HCT116 (cell line): ENCODE data around the gene TRRAP. TPM values are rescaled to one million over a fixed set of nuclear protein-coding genes. Genes with fewer than 3 reads are reported as not detected.

Source experiments
- ATAC-seq: fragments of 200-7000 bp; cut with Tn5 transposase; 2 replicates; pipeline ENCODE4 v1.9.1; 2020; ENCODE audit warnings: mild to moderate bottlenecking, moderate library complexity
- BruUV-seq: library from RNA; stranded (reverse); fragments of 400-500 nt; replicated peaks from 2 replicates; lab custom pipeline; 2021; lab: Mats Ljungman, UMichigan
- CTCF ChIA-PET: fragments of 300-600 bp; sonication (Branson Sonifier 250); formaldehyde crosslinking; loops from one replicate; lab custom pipeline; 2021; ENCODE audit warnings: antibody characterized with exemption; lab: Charles Lee
- POLR2A ChIA-PET: fragments of 300-600, 350-600 bp; sonication (Branson Sonifier 250); formaldehyde crosslinking; loops from one replicate; lab custom pipeline; 2021; ENCODE audit warnings: antibody characterized with exemption; lab: Charles Lee
- RAD21 ChIA-PET, 2 experiments: fragments of 300-600 bp; sonication (Branson Sonifier 250); formaldehyde crosslinking; loops; one replicate each; lab custom pipeline; 2023; ENCODE audit warnings: low total read pairs in 2 of 2; ENCODE audit not compliant: uncharacterized antibody in 2 of 2, unreplicated experiment in 2 of 2, low non-redundant PET in 1 of 2; lab: Charles Lee
- DNase-seq: peaks from one replicate; pipeline ENCODE4 v3.0.0-alpha.2; 2010; ENCODE audit warnings: low read depth, low spot score
- H2AFZ ChIP-seq: fragments of 200-600 bp; shearing (Covaris generic), sonication (generic); 2 replicates; pipeline ENCODE4 v1.6.1; 2017; ENCODE audit warnings: low read depth, mixed run types, mixed read lengths, antibody characterized with exemption, low read length; ENCODE audit not compliant: poor library complexity, severe bottlenecking
- H3K27ac ChIP-seq: 2 replicates; pipeline ENCODE4 v1.5.1; 2012; ENCODE audit warnings: low read depth, low read length
- H3K27me3 ChIP-seq: fragments of 200-600 bp; sonication (generic); 2 replicates; pipeline ENCODE4 v1.6.1; 2016; ENCODE audit warnings: mixed run types, low read length, mixed read lengths; ENCODE audit not compliant: insufficient read depth
- H3K36me3 ChIP-seq, 2 experiments: fragments of 200-500 bp in 1 of 2; fragments of 200-600 bp in 1 of 2; sonication (Bioruptor generic) in 1 of 2; sonication (generic) in 1 of 2; 2 replicates each; pipeline versions ENCODE4 v1.5.1 to v1.6.1; 2014 to 2016; ENCODE audit warnings: low read length in 2 of 2, inconsistent platforms in 1 of 2, mixed read lengths in 1 of 2, mixed run types in 1 of 2; ENCODE audit not compliant: insufficient read depth in 2 of 2, control insufficient read depth in 1 of 2
- H3K4me1 ChIP-seq, 2 experiments: fragments of 200-600 bp in 1 of 2; sonication (generic) in 1 of 2; 2 replicates each; pipeline versions ENCODE4 v1.5.1 to v1.6.1; 2012 to 2017; ENCODE audit warnings: low read length in 2 of 2, inconsistent platforms in 1 of 2, mild to moderate bottlenecking in 1 of 2, mixed read lengths in 1 of 2, mixed run types in 1 of 2, moderate library complexity in 1 of 2; ENCODE audit not compliant: insufficient read depth in 2 of 2, control insufficient read depth in 1 of 2
- H3K4me2 ChIP-seq: fragments of 200-600 bp; sonication (generic); 2 replicates; pipeline ENCODE4 v1.6.1; 2017; ENCODE audit warnings: mixed run types, low read length, mixed read lengths
- H3K4me3 ChIP-seq, 2 experiments: fragments of 200-600 bp in 1 of 2; sonication (generic) in 1 of 2; replicated peaks in 1 of 2; 2 replicates each; pipeline ENCODE4 v1.5.1; 2011 to 2016; ENCODE audit warnings: low read length in 2 of 2, control low read depth in 1 of 2, low read depth in 1 of 2, mild to moderate bottlenecking in 1 of 2, mixed read lengths in 1 of 2, mixed run types in 1 of 2
- H3K79me2 ChIP-seq: fragments of 200-600 bp; sonication (generic); 2 replicates; pipeline ENCODE4 v1.6.1; 2017; ENCODE audit warnings: mild to moderate bottlenecking, mixed run types, low read length, moderate library complexity, mixed read lengths; ENCODE audit not compliant: insufficient read depth
- H3K9ac ChIP-seq: fragments of 200-600 bp; sonication (generic); 2 replicates; pipeline ENCODE4 v1.6.1; 2016; ENCODE audit warnings: low read length, mixed read lengths
- H3K9me2 ChIP-seq: fragments of 200-600 bp; sonication (generic), shearing (Covaris generic); 2 replicates; pipeline ENCODE4 v1.6.1; 2017; ENCODE audit warnings: mixed run types, mild to moderate bottlenecking, moderate library complexity; ENCODE audit not compliant: insufficient read depth
- H3K9me3 ChIP-seq, 2 experiments: fragments of 200-500 bp in 1 of 2; fragments of 200-600 bp in 1 of 2; sonication (Bioruptor generic) in 1 of 2; sonication (generic) in 1 of 2; 2 replicates each; pipeline ENCODE4 v1.6.1; 2014 to 2017; ENCODE audit warnings: low read length in 2 of 2, mixed read lengths in 2 of 2, inconsistent platforms in 1 of 2, low read depth in 1 of 2, mild to moderate bottlenecking in 1 of 2, mixed run types in 1 of 2, moderate library complexity in 1 of 2; ENCODE audit not compliant: control insufficient read depth in 1 of 2, insufficient read depth in 1 of 2
- H4K20me1 ChIP-seq: fragments of 200-600 bp; sonication (generic), shearing (Covaris generic); 2 replicates; pipeline ENCODE4 v1.6.1; 2017; ENCODE audit warnings: mixed run types, mild to moderate bottlenecking, moderate library complexity; ENCODE audit not compliant: insufficient read depth
- ATF3 ChIP-seq: IDR thresholded peaks from 2 replicates; pipeline ENCODE4 v1.6.1; 2012
- ELF1 ChIP-seq: IDR thresholded peaks from 2 replicates; pipeline ENCODE4 v1.6.1; 2012; ENCODE audit warnings: low read depth, borderline replicate concordance
- EZH2phosphoT487 ChIP-seq: fragments of 200-600 bp; IDR thresholded peaks from 2 replicates; pipeline ENCODE4 v1.6.1; 2018; ENCODE audit warnings: antibody characterized with exemption, borderline replicate concordance
- FOSL1 ChIP-seq: IDR thresholded peaks from 2 replicates; pipeline ENCODE4 v1.6.1; 2012; ENCODE audit warnings: low read depth
- JUND ChIP-seq: IDR thresholded peaks from 2 replicates; pipeline ENCODE4 v1.6.1; 2012
- POLR2A ChIP-seq: IDR thresholded peaks from 2 replicates; pipeline ENCODE4 v1.7.0; 2011; ENCODE audit warnings: borderline replicate concordance; ENCODE audit not compliant: insufficient read depth, insufficient read length; ENCODE audit errors: extremely low read depth
- POLR2AphosphoS5 ChIP-seq: IDR thresholded peaks from 2 replicates; pipeline ENCODE4 v1.6.1; 2011; ENCODE audit warnings: mild to moderate bottlenecking, low read depth, low read length, moderate library complexity
- RAD21 ChIP-seq: IDR thresholded peaks from 2 replicates; pipeline ENCODE4 v1.6.1; 2012; ENCODE audit warnings: low read depth, mild to moderate bottlenecking
- REST ChIP-seq: IDR thresholded peaks from 2 replicates; pipeline ENCODE4 v1.6.1; 2012; ENCODE audit warnings: low read depth
- SP1 ChIP-seq: IDR thresholded peaks from 2 replicates; pipeline ENCODE4 v1.6.1; 2012; ENCODE audit warnings: low read depth
- TCF7L2 ChIP-seq: IDR thresholded peaks from 2 replicates; pipeline ENCODE4 v1.7.0; 2011; ENCODE audit warnings: borderline replicate concordance, inconsistent platforms; ENCODE audit not compliant: insufficient read depth, insufficient read length; ENCODE audit errors: extremely low read depth
- ZBTB33 ChIP-seq: IDR thresholded peaks from 2 replicates; pipeline ENCODE4 v1.6.1; 2011; ENCODE audit warnings: mild to moderate bottlenecking, low read length, moderate library complexity; ENCODE audit not compliant: insufficient replicate concordance; ENCODE audit errors: extremely low read depth
- ZFX ChIP-seq: fragments of 450-650 bp; IDR thresholded peaks from 2 replicates; pipeline ENCODE4 v1.6.1; 2017
- intact Hi-C: fragments of 100-400 bp; cut with micrococcal nuclease; formaldehyde crosslinking; loops from 2 replicates; pipeline ENCODE4 v1.10.0; 2022
- total RNA-seq: library from RNA; stranded (reverse); gene quantifications from one replicate; pipeline ENCODE4 v1.2.1, GENCODE V29; 2021; ENCODE audit not compliant: unreplicated experiment
- TF ChIP-seq, protein P1 (sequence below): IDR thresholded peaks from 2 replicates; pipeline ENCODE4 v1.6.1; 2012

The TRRAP gene
- total RNA-seq, 1 experiment from 2014 or later: 44.5 TPM

DNA sequence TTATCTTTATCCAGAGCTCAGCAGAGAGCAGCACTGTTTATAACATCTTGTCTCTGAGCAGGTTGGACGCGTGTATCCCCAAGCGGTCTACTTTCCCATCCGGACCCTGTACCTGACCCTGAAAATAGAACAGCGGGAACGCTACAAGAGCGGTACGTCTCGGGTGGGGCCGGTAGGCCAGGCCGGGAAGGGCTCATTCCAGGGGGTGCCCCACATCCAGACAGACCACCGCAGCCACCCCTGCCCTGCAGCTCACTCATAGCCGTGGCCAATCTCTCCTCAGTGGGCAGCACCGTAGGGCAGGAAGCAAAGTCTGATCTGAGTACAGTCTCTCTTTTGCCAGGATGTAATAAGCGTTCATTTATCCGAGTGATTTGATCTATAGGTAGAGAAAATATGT, 113.7 kb downstream of the TRRAP start:
- TF ChIP-seq SP1 (no peak), EZH2phosphoT487 (no peak)
- CTCF ChIA-PET: no interaction called here
- H3K79me2 ChIP-seq: no peaks in the 10 kb centered on the region
- intact Hi-C loops: no loop called here
- DNase-seq (no peak), ATAC-seq (no peak)
- no peaks in the 10 kb centered on the region for H4K20me1 ChIP-seq
- H3K4me3 ChIP-seq: no peak overlapping the region
- no peaks in the 10 kb centered on the region for H3K4me1 ChIP-seq
- H3K9ac ChIP-seq: no peak overlapping the region
- BruUV-seq: no TSS peak
- no peaks in the 10 kb centered on the region for H3K27me3 ChIP-seq
- no peaks in the 10 kb centered on the region for H3K9me2 ChIP-seq
- no peak overlapping the region for H2AFZ ChIP-seq
- peaks cover 44 to 58% of the 10 kb centered on the region in 2 experiments for H3K36me3 ChIP-seq
- H3K4me2 ChIP-seq: no peak overlapping the region
- H3K27ac ChIP-seq: no peak overlapping the region
- RAD21 ChIA-PET: no interaction called here
- POLR2A ChIA-PET: no interaction called here
- no peaks in the 10 kb centered on the region for H3K9me3 ChIP-seq

DNA sequence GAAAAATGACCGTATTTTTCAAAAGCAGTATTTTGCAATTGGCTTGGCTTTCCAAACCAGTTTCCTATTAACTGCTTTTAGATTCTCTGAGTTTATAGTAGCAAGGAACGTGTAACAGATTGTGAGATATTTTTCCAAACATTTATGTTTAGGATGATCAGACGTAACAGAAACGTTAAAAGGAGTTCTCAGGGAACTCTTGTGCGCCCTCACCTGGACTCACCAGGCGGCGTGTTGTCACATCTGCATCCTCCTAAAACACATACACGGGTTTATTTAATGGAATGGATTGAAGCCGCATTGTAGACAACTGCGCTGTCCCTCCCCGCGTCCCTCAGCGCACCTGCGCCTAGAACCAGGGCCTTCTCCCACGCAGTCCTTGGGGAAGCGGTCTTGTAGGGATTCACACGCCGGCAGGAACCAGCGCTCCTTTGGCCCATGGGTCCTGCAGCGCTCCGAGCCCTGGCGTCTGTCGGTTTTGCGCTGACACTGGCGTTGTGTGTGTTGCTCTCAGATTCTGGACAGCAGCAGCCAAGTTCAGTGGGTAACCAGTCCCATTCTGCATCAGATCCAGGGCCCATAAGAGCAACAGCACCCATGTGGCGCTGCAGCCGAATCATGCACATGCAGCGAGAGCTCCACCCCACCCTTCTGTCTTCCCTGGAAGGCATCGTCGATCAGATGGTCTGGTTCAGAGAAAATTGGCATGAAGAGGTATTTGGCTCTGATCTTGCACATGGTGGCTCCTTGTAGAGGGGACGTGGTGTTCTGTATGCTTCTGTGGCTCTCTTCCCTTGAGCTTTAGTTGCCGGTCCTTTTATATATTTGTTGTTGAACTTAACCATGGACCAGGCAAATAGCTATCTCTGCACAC, 114.9 kb downstream of the TRRAP start:
- ATAC-seq (no peak; the same call in 1 of the 2 replicates), DNase-seq (no peak)
- ChIA-PET CTCF (no interaction called here), RAD21 (no interaction called here), POLR2A (no interaction called here)
- Histone ChIP-seq H3K27me3 (no peaks in the 10 kb centered on the region), H3K4me2 (no peak overlapping the region), H2AFZ (no peak overlapping the region), H4K20me1 (no peaks in the 10 kb centered on the region), H3K27ac (no peak overlapping the region), H3K79me2 (no peaks in the 10 kb centered on the region), H3K9me2 (no peaks in the 10 kb centered on the region), H3K36me3 (peaks cover 43 to 59% of the 10 kb centered on the region in 2 experiments), H3K4me1 (no peaks in the 10 kb centered on the region), H3K9ac (no peak overlapping the region), H3K4me3 (no peak overlapping the region), H3K9me3 (no peaks in the 10 kb centered on the region)
- no TSS peak for BruUV-seq
- intact Hi-C loops: no loop called here
- no peak for TF ChIP-seq ELF1
- TF ChIP-seq EZH2phosphoT487: no peak
- TF ChIP-seq ZFX: no peak
- TF ChIP-seq POLR2AphosphoS5: no peak
- no peak for TF ChIP-seq ZBTB33
- TF ChIP-seq REST: no peak
- peak; percentile 25; the same call in 1 of the 2 replicates for TF ChIP-seq RAD21
- TF ChIP-seq, protein P1, sequence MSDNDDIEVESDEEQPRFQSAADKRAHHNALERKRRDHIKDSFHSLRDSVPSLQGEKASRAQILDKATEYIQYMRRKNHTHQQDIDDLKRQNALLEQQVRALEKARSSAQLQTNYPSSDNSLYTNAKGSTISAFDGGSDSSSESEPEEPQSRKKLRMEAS: no peak
- TF ChIP-seq FOSL1: no peak
- TF ChIP-seq POLR2A: no peak
- no peak for TF ChIP-seq ATF3
- no peak for TF ChIP-seq JUND
- no peak for TF ChIP-seq TCF7L2
